Endothelial cell of umbilical vein (primary cell): Measurements from ENCODE around the gene CAMTA1. TPM values are rescaled to one million over a fixed set of nuclear protein-coding genes. Genes with fewer than 3 reads are reported as not detected.

ENCODE experiments used
- BruUV-seq: library from RNA; stranded (reverse); fragments of 400-500 nt; replicated peaks from 2 replicates; lab custom pipeline; 2021; lab: Mats Ljungman, UMichigan
- CTCF ChIA-PET: fragments of 300-600, 350-600 bp; sonication (Branson Sonifier 250); formaldehyde crosslinking; loops from one replicate; lab custom pipeline; 2021; ENCODE audit warnings: antibody characterized with exemption, inconsistent platforms; lab: Charles Lee
- POLR2A ChIA-PET: fragments of 300-600, 350-600 bp; sonication (Branson Sonifier 250); formaldehyde crosslinking; loops from one replicate; lab custom pipeline; 2021; ENCODE audit warnings: antibody characterized with exemption, inconsistent platforms; lab: Charles Lee
- DNase-seq: peaks from one replicate; pipeline ENCODE4 v3.0.0-alpha.2; 2011; ENCODE audit warnings: low read depth, low spot score
- FAIRE-seq: peaks from 2 replicates; lab custom pipeline; 2011; peaks lifted over from hg19 to GRCh38; lab: Jason Lieb, UNC
- H2AFZ ChIP-seq: 2 replicates; pipeline ENCODE4 v1.6.0; 2012; ENCODE audit warnings: low read depth, low read length, control low read depth, inconsistent platforms
- H3K27ac ChIP-seq: 2 replicates; pipeline ENCODE4 v1.5.1; 2011; ENCODE audit warnings: low read depth, mild to moderate bottlenecking, control low read depth, low read length, moderate library complexity; ENCODE audit not compliant: insufficient read depth
- H3K27me3 ChIP-seq, 2 experiments: 2 replicates each; pipeline versions ENCODE4 v1.6.0 to v1.6.1; 2011; ENCODE audit warnings: low read length in 2 of 2, mixed read lengths in 1 of 2; ENCODE audit not compliant: control insufficient read depth in 2 of 2, insufficient read depth in 2 of 2
- H3K36me3 ChIP-seq, 2 experiments: 2 replicates in 1 of 2; 3 replicates in 1 of 2; pipeline ENCODE4 v1.5.1; 2011; ENCODE audit warnings: low read length in 2 of 2, mild to moderate bottlenecking in 1 of 2, moderate library complexity in 1 of 2; ENCODE audit not compliant: control insufficient read depth in 2 of 2, insufficient read depth in 2 of 2; ENCODE audit errors: extremely low read depth in 1 of 2
- H3K4me1 ChIP-seq: 3 replicates; pipeline ENCODE4 v1.5.1; 2011; ENCODE audit warnings: mild to moderate bottlenecking, low read length; ENCODE audit not compliant: control insufficient read depth, insufficient read depth; ENCODE audit errors: extremely low read depth
- H3K4me2 ChIP-seq: 2 replicates; pipeline ENCODE4 v1.6.1; 2011; ENCODE audit warnings: low read length, control low read depth, mixed read lengths; ENCODE audit not compliant: insufficient read depth
- H3K4me3 ChIP-seq, 3 experiments: fragments of 200-600 bp in 1 of 3; sonication (generic), shearing (Covaris generic) in 1 of 3; replicated peaks in 1 of 3; 2 replicates each; pipeline ENCODE4 v1.5.1; 2011 to 2016; ENCODE audit warnings: control low read depth in 3 of 3, low read length in 3 of 3, mild to moderate bottlenecking in 2 of 3, inconsistent platforms in 1 of 3, low read depth in 1 of 3, moderate library complexity in 1 of 3; ENCODE audit not compliant: insufficient read depth in 1 of 3
- H3K79me2 ChIP-seq: 2 replicates; pipeline ENCODE4 v1.6.0; 2012; ENCODE audit warnings: low read length, inconsistent platforms; ENCODE audit not compliant: control insufficient read depth, insufficient read depth
- H3K9ac ChIP-seq: replicated peaks from 2 replicates; pipeline ENCODE3; 2011; ENCODE audit warnings: low read length, control low read depth; ENCODE audit not compliant: insufficient read depth; ENCODE audit errors: extremely low read depth
- H3K9me1 ChIP-seq: replicated peaks from 3 replicates; pipeline ENCODE4 v1.6.0; 2011; ENCODE audit warnings: mild to moderate bottlenecking, low read length; ENCODE audit not compliant: control insufficient read depth, insufficient read depth; ENCODE audit errors: extremely low read depth
- H3K9me3 ChIP-seq: replicated peaks from 2 replicates; pipeline ENCODE4 v1.5.1; 2012; ENCODE audit warnings: low read length, inconsistent platforms; ENCODE audit not compliant: control insufficient read depth, insufficient read depth
- H4K20me1 ChIP-seq: replicated peaks from 2 replicates; pipeline ENCODE3; 2011; ENCODE audit warnings: mild to moderate bottlenecking, low read length; ENCODE audit not compliant: control insufficient read depth, insufficient read depth; ENCODE audit errors: extremely low read depth
- EZH2 ChIP-seq: IDR thresholded peaks from 2 replicates; pipeline ENCODE4 v1.6.1; 2012; ENCODE audit warnings: borderline replicate concordance, low read depth, mild to moderate bottlenecking, moderate library complexity, low read length, inconsistent platforms; ENCODE audit not compliant: severe bottlenecking
- FOS ChIP-seq: IDR thresholded peaks from 2 replicates; pipeline ENCODE4 v1.6.1; 2011; ENCODE audit warnings: mild to moderate bottlenecking, low read length, moderate library complexity, borderline replicate concordance; ENCODE audit not compliant: insufficient read depth
- GATA2 ChIP-seq: IDR thresholded peaks from 2 replicates; pipeline ENCODE4 v1.7.0; 2011; ENCODE audit warnings: low read depth, mild to moderate bottlenecking, moderate library complexity, mixed read lengths, low read length; ENCODE audit not compliant: insufficient read length, insufficient read depth
- JUN ChIP-seq: IDR thresholded peaks from 2 replicates; pipeline ENCODE4 v1.6.1; 2011; ENCODE audit warnings: borderline replicate concordance, low read depth; ENCODE audit not compliant: insufficient read length, insufficient read depth
- MYC ChIP-seq: IDR thresholded peaks from one replicate; pipeline ENCODE4 v1.6.1; 2011; ENCODE audit warnings: mild to moderate bottlenecking, low read depth, low read length
- POLR2A ChIP-seq: IDR thresholded peaks from 2 replicates; pipeline ENCODE4 v1.6.1; 2012; ENCODE audit warnings: low read depth, mild to moderate bottlenecking, control low read depth, low read length
- dilution Hi-C: fragments of 300-500 bp; cut with MboI; formaldehyde crosslinking; loops from one replicate; pipeline ENCODE4 v1.15.0; 2019; ENCODE audit warnings: low sequenced_read_pairs; ENCODE audit not compliant: extremely low pct_ligation_motif_present
- intact Hi-C: fragments of 100-400 bp; cut with micrococcal nuclease; formaldehyde crosslinking; loops from one replicate; pipeline ENCODE4 v1.10.0; 2022
- polyA plus RNA-seq, 4 experiments: library from polyadenylated mRNA; depleted of rRNA in 3 of 4; stranded (reverse) in 3 of 4; unstranded in 1 of 4; fragments of >200 nt; gene quantifications; 2 replicates each; pipeline versions ENCODE4 v1.2.1 to v1.2.3, GENCODE V29; 2011 to 2012; ENCODE audit warnings: missing spikeins in 1 of 4
- total RNA-seq: library from RNA; stranded (reverse); gene quantifications from 2 replicates; pipeline ENCODE4 v1.2.3, GENCODE V29; 2021
- TF ChIP-seq, protein P1 (sequence below), 2 donors: IDR thresholded peaks; 1 replicate in 1 of 2; 2 replicates in 1 of 2; pipeline ENCODE4 v1.5.1; 2011; ENCODE audit warnings: low read length in 2 of 2, mild to moderate bottlenecking in 2 of 2, moderate library complexity in 2 of 2, control low read depth in 1 of 2, inconsistent platforms in 1 of 2, low read depth in 1 of 2; ENCODE audit not compliant: insufficient read depth in 1 of 2; ENCODE audit errors: extremely low read depth in 1 of 2
- TF ChIP-seq, protein P2 (sequence below): IDR thresholded peaks from 2 replicates; pipeline ENCODE4 v1.6.1; 2011; ENCODE audit not compliant: insufficient read depth, insufficient read length

CAMTA1 gene
- total and polyA plus RNA-seq, 2 donors (not counting 3 experiments of a cell fraction or from before 2014, with no cell fraction given), result 50.8 to 92.7 TPM

DNA sequence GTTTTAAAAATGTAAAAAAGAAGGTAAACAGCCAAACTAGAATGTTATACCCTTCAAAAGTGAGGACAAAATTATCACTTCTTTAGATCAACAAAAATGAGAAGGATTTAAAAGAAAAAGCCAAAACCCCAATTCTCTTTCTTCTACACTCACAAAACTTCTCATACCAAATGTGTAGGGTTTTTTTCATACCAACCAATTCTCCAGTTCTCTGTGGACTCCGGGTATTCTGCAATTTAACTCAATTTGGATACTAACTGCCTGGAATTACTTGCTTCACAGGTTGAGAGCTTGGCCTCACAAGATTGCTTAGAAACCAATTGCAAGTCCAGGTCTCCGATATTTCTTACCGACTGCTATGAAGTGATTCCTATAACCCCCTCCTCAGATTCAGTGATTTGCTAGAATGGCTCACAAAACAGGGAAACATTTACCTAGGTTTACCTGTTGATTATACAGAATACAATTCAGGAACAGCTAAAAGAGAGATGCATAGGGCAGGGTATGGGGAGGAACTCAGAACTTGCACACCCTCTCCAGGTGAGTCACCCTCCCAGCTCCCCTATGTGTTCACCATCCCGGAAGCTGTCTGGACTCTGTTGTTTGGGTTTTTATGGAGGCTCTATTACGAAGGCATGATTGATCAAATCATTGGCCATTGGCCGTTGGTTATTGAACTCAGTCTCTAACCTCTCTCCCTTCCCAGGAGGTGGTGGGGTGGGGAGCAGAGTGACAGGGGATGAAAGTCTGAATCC, 67.1 kb downstream of the CAMTA1 start:
- no peaks in the 10 kb centered on the region for H3K9me1 ChIP-seq
- POLR2A ChIA-PET, result interaction anchor here (0.6 kb wide), 1 partner anchor 502 kb away, joined by 6 read pairs; no protein-coding TSS in a partner anchor
- DNase-seq (no peak), FAIRE-seq (no peak)
- H3K4me2 ChIP-seq, result no peak overlapping the region
- intact Hi-C loops (no loop called here), dilution Hi-C loops (no loop called here)
- no peaks in the 10 kb centered on the region for H3K4me1 ChIP-seq
- no peak overlapping the region for H3K4me3 ChIP-seq
- H2AFZ ChIP-seq, result no peak overlapping the region
- TF ChIP-seq JUN, result no peak
- TF ChIP-seq EZH2, result no peak
- TF ChIP-seq MYC, result no peak
- TF ChIP-seq GATA2, result no peak
- no peak for TF ChIP-seq POLR2A
- peaks cover 0 to 2% of the 10 kb centered on the region in 2 experiments for H3K36me3 ChIP-seq
- H3K9ac ChIP-seq, result no peak overlapping the region
- H3K79me2 ChIP-seq, result no peaks in the 10 kb centered on the region
- H3K9me3 ChIP-seq, result no peaks in the 10 kb centered on the region
- no peaks in the 10 kb centered on the region for H4K20me1 ChIP-seq
- no TSS peak for BruUV-seq
- CTCF ChIA-PET, result no interaction called here
- no peak overlapping the region for H3K27ac ChIP-seq
- H3K27me3 ChIP-seq, result no peaks in the 10 kb centered on the region

DNA sequence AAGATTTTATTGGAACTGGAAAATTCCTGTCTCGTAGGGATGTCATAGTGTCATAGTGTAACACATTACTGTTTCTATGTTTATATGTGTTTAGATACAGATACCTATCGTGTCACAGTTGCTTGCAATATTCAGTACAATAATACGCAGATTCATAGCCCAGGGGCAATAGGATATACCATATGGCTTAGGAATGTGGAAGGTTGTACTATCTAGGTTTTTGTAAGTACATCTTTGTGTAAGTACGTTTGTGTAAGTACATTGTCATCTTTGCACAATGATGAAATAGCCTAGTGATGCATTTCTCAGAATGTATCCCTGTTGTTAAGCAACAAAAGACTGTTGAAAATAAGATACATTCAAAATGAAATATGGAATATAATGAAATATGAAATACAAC, 68.9 kb downstream of the CAMTA1 start:
- H3K79me2 ChIP-seq, result peaks cover 1% of the 10 kb centered on the region
- H3K4me1 ChIP-seq, result peaks cover 3% of the 10 kb centered on the region
- ChIA-PET POLR2A (no interaction called here), CTCF (no interaction called here)
- no peak overlapping the region for H2AFZ ChIP-seq
- TF ChIP-seq, protein P1, sequence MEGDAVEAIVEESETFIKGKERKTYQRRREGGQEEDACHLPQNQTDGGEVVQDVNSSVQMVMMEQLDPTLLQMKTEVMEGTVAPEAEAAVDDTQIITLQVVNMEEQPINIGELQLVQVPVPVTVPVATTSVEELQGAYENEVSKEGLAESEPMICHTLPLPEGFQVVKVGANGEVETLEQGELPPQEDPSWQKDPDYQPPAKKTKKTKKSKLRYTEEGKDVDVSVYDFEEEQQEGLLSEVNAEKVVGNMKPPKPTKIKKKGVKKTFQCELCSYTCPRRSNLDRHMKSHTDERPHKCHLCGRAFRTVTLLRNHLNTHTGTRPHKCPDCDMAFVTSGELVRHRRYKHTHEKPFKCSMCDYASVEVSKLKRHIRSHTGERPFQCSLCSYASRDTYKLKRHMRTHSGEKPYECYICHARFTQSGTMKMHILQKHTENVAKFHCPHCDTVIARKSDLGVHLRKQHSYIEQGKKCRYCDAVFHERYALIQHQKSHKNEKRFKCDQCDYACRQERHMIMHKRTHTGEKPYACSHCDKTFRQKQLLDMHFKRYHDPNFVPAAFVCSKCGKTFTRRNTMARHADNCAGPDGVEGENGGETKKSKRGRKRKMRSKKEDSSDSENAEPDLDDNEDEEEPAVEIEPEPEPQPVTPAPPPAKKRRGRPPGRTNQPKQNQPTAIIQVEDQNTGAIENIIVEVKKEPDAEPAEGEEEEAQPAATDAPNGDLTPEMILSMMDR (IDR thresholded peaks at IDR 0.05; ENCODE audit: extremely low read depth in 1 of 2, insufficient read depth in 1 of 2, low read depth in 1 of 2, low read length in 2 of 2), result no peak
- TF ChIP-seq FOS, result no peak
- TF ChIP-seq MYC, result no peak
- TF ChIP-seq, protein P2, sequence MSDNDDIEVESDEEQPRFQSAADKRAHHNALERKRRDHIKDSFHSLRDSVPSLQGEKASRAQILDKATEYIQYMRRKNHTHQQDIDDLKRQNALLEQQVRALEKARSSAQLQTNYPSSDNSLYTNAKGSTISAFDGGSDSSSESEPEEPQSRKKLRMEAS, result no peak
- BruUV-seq, result no TSS peak
- H3K4me3 ChIP-seq, result no peak overlapping the region
- intact Hi-C loops, result no loop called here
- no peaks in the 10 kb centered on the region for H3K27me3 ChIP-seq
- no peaks in the 10 kb centered on the region for H4K20me1 ChIP-seq
- no peak overlapping the region for H3K9ac ChIP-seq
- no peak for FAIRE-seq
- dilution Hi-C loops, result no loop called here
- no peak overlapping the region for H3K4me2 ChIP-seq
- no peaks in the 10 kb centered on the region for H3K9me3 ChIP-seq
- no peak overlapping the region for H3K27ac ChIP-seq
- no peak for DNase-seq
- H3K9me1 ChIP-seq, result no peaks in the 10 kb centered on the region
- H3K36me3 ChIP-seq, result peaks cover 0 to 2% of the 10 kb centered on the region in 2 experiments
